Measurements from ENCODE around the gene PSMD14. TPM values are rescaled to one million over a fixed set of nuclear protein-coding genes. Genes with fewer than 3 reads are reported as not detected.
"Not testable (repeated sequence)": the region's sequence is repeated elsewhere in the genome, so short reads cannot be mapped to it uniquely, and the experiment has no call there.

The PSMD14 gene
- total RNA-seq, 1 experiment from 2014 or later, result 49.5 TPM

DNA sequence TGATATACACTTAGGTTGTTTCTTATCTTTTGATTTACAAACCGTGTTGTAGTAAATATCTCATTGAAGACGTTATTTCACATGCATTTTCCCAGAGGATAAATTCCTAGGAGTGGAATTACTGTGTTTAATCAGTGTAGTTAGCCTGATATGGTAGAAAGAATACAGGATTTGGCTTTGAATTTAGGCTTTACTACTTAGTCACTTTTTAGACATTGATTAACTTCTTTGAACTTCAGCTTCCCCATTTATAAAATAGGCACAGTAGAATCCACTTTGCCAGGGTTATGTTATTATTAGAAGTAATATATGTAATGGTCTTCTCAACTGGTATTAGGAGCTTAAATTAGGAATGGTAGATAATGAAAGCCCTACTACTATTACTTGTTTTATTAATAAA is 27.4 kb downstream of the PSMD14 start:
- DNase-seq (ENCODE audit: low spot score), result no peak

DNA sequence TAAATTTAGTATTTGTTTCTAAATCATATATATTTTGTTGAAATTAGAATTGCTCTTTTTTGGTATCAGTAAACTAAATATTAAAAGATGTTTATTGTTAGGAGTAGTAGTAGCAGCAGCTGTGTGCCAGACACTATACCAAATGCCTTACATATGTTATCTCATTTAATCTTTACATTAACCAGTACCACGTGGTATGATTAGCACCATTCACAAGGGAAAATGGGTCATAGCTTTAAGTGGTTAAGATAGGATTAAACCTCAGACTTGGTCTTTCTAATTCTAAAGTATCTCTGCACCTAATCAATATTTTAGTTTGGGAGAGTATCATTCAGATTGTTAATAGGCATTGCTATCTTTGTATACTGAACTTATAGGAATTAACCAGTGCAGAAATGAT is 29.0 kb downstream of the PSMD14 start:
- no peak for DNase-seq (ENCODE audit: low spot score)

DNA sequence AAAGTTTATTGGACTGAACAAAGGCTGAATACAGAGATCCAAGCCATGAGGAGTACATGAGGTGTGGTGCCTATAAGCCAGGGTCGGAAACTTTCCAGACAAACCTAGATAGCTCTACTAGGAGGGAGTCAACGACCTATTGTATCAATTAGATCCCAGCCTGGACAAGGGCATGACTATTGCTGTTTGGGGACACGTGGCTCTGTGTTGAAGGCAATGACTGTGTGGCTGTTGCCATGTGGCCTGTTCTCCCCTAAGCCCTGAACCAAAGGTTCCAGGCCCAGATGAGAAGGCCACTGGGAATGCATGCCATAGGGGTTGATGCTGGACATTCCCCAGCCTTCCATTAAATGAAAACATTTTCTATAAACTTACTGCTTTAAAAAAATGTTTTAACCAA is 31.3 kb downstream of the PSMD14 start:
- not testable (repeated sequence) for DNase-seq (ENCODE audit: low spot score)

DNA sequence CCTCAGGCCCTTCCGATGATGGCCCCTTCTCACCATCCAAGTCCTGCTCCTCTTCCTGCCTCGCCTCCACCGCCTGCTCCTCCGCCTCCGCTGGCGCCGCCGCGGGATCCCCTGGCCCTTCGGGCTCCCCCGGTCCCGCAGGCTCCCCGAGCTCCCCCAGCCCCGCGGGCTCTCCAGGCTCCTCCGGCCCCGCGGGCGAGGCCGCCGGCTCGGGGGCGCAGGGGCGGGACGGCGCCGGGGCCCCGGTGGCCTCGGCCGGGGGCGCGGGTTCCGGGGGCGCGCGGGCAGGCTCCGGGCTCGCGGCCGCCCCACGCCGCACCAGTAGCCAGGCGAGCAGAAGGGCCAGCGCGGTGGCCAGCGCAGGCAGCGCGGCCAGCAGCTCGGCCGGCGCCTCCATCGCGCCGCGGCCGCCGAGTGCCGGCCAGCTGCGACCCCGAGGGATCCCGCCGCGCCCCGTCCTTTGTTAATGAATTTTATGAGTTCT is 32.7 kb downstream of the PSMD14 start:
- not testable (repeated sequence) for DNase-seq (ENCODE audit: low spot score)

DNA sequence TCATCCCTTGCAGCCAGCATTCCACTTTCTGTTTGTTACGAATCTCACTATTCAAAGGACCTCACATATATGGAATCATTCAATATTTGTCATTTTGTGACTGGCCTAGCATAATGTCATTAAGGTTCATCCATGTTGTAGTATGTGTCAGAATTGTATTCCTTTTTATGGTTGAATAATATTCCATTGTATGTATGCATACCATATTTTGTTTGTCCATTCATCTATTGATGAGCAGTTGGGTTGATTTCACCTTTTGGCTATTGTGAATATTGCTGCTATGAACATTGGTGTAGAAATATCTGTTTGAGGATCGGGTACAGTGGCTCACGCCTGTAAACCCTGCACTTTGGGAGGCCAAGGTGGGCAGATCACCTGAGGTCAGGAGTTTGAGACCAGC is 35.0 kb downstream of the PSMD14 start:
- no peak for DNase-seq (ENCODE audit: low spot score)

DNA sequence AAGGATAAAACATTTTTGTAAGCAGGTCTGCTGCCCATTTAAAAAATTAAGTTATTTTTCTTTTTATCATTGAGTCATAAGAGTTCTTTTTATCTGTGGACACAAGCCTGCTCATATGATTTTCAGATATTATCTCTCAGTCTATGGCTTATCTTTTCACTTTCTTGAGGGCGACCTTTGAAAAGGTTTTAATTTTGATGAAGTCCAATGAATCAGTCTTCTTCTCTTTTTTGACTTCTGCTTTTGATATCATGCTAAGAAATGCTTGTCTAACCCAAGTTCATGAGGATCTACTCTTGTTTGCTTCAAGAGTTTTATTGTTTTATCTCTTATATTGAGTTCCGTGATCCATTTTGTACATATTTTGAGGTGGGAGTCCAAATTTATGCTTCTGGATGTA is 36.5 kb downstream of the PSMD14 start:
- no peak for DNase-seq (ENCODE audit: low spot score)

DNA sequence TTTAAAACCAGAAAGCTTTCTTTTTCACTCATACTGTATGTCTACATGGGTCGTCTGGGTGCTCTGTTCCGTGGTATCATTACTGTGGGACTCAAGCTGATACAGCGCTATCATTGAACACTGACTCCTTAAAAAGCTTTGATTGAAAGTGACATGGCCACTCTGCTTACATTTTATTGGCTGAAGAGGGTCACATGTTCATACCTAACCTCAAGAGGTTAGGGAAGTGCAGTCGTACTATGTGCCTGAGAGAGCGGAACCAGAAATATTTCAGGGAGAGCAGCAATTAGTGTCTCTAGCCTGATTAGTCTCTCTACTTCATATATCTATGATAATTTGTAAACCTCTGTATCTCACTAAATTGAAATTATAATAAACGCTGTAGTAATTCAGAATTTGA is 43.5 kb downstream of the PSMD14 start:
- no peak for DNase-seq (ENCODE audit: low spot score)

DNA sequence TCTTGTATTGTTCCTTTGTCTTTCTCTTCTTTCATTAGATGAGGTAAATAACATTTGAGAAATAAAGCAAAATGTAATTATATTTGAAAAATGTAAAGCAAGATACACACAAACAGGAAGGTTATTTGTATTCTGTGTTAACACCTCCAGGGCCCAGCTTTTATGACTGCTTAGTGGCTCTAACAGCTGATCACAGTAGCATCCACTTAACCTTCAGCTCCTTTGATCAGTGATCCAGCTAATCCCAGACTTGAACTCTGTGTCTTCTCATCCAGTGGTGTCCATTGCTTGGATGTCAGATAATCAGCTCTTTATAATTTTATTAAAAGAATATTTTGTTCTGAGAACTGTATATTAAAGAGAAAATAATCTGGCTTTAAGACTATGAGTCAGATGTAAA is 44.5 kb downstream of the PSMD14 start:
- DNase-seq (ENCODE audit: low spot score), result no peak

DNA sequence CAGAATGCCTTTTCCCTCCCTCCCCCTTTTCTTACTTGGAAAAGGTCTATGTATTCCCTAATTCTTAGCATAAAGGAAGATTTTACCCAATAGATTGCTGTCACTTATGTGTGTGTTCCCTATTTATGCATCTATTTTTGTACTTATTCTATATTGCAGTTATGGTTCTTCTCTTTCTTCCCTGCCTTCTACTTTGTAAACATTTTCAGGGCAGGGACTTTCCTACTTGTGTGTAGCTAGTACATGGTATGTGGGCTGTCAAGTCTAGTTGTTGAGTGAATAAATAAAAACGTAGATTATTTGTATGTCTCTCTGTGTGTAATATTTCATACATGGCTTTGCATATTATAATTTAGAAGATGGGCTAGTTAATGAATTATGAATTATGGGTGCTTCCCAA is 45.3 kb downstream of the PSMD14 start:
- no peak for DNase-seq (ENCODE audit: low spot score)

DNA sequence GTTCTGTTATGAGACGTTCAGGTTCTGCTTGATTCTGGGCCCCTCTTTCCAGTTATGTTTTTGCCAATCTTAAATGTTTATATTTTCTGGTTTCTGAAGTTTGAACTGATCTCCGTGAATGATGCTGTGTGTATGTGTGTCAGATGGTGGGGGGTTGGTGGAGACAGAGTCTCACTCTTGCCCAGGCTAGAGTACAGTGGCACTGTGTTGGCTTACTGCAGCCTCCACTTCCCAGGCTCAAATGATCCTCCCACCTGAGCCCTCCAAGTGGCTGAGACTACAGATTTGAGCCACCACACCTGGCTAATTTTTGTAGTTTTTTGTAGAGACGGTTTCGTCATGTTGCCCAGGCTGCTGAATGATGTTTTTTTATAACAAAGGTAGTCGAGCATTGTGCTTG is 45.9 kb downstream of the PSMD14 start:
- DNase-seq (ENCODE audit: low spot score), result no peak

DNA sequence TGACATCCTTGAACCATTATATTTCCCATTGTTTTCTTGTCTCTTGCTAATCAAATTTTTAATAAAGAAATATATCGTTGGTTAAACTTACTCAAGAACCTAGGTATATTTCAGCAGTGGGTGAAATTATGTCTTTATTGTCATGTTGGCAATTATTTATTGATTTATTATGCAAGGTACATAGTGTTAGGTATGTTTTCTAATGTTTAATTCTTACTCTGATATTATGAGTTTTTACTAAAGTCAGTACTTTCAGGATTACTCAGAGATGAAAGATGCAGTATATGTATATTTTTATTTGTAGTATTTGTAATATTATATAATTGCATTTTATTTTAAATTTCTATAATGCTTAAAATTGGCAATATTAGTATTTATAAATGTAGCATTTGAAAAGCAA is 46.9 kb downstream of the PSMD14 start:
- no peak for DNase-seq (ENCODE audit: low spot score)

DNA sequence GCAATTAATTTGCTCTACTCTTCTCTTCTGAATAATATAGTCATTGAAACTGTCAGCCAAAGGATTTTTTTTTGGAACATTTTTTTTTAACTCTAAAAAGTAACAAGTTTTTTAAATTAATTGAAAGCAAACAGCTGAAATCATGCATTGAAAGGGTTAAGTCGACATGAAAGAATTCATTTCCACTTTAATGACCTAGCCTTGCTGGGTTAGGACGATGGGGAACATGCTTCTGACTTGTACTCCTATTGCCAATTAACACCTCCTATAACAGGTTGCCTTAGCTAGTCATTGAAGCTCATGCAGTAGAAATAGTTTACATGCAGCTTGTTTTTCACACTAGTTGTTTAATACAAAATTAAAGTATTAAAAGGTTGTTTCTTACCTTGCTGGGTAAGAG is 47.8 kb downstream of the PSMD14 start:
- no peak for DNase-seq (ENCODE audit: low spot score)

DNA sequence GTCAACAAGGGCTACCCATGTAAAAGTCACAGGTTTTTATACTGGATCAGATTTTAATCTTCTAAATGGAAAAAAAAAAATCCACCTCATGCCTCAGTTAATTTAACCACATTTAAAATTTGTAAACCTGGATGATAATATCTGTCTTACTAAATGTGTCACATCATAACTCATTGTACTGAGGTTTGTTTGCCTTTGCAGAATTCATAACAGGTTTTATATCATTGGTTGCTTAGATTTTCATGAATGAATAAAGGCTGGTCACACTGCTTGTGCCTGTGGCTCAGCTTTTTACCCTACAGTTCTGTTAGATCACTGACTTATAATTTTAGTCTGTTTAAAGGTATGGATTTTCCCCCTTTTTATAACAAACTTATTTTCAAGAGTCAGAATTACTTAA is 48.9 kb downstream of the PSMD14 start:
- no peak for DNase-seq (ENCODE audit: low spot score)

DNA sequence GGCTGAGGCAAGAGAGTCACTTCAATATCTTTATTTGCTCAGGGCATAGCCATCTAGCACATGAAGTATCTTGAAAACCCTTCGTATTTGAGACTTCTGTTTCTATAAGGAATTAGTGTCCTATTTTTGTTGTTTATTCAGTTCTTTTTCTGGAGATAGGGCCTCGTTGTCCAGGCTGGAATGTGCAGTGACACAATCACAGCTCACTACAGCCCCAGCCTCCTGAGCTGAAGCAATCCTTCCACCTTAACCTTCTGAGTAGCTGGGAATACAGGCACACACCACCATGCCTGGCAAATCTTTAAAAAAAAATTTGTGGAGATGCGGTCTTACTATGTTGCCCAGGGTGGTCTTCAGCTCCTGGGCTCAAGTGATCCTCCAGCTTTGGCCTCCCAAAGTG is 50.6 kb downstream of the PSMD14 start:
- DNase-seq (ENCODE audit: low spot score), result no peak

DNA sequence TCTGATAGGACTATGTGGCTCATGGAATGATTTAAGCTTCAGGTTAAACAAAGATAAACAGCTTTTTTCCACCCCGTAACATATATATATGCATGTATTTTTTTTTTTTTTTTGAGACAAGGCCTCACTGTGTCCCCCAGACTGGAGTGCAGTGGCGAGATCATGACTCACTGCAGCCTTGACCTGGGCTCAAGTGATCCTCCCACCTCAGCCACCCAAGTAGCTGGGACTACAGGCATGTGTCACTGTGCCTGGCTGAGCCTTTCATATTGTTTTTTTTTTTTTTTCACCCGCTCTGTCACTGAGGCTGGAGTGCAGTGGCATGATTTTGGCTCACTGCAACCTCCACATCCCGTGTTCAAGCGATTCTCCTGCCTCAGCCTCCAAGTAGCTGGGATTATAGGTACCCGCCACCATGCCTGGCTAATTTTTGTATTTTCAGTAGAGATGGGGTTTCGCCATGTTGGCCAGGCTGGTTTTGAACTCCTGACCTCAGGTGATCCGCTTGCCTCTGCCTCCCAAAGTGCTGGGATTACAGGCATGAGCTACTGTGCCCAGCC is 52.0 kb downstream of the PSMD14 start:
- DNase-seq (ENCODE audit: low spot score), result not testable (repeated sequence)

DNA sequence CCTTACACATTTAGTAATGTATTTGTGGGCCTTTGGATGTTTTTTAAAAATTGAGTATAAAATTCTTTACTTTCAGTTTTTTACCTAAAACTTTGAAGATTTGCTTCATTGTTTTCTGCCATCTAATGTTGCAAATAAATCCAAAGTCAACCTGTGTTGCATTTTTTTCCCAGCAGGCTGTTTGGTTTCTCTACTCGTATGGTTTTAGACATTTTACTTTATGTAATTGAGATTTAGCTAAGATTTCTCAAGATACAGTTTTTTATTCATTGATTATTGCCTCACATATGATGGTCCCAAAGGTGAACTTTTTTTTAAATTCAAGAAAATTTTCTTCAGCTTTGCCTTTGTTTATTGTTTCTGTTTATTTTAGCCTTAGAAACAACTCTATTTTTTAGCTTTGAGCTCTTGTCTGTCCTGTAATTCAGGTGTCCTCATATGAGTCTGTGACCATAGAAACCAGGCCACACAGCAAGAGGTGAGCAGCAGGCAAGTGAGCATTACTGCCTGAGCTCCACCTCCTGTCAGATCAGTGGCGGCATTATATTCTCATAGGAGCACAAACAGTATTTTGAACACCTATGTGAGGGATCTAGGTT is 54.4 kb downstream of the PSMD14 start:
- DNase-seq (ENCODE audit: low spot score), result no peak

DNA sequence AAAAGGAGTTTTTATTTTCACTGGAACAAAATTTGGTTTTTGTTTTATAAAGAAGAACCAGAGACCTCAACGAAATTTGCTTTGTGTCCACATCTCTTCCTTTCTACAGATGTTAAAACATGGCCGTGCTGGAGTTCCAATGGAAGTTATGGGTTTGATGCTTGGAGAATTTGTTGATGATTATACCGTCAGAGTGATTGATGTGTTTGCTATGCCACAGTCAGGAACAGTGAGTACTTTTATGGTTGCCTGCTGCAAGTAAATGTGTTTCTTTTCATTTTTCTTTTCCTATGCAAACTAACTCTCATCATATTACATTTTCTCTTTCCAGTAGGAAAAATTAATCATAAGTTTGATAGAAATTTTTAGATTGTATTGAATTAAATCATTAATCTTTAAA is 59.5 kb downstream of the PSMD14 start:
- DNase-seq (ENCODE audit: low spot score), result no peak

DNA sequence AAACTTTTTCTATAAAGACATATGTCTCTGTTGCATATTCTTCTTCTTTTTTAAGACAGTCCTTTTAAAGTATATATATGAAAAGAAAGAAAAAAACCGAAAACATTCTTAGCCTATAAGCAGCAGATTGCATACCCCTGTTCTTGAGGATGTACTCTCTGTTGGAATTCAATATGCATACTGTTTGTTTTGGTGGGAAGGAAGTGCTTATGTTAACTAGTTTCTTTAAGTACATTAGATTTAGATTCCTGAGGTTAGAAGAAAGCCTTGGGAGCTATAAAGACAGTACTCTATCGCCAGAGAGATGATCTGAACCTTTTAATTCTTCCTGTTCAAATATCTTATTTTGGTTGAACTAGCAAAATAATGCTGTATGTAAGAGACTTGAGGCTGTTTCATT is 61.1 kb downstream of the PSMD14 start:
- no peak for DNase-seq (ENCODE audit: low spot score)

DNA sequence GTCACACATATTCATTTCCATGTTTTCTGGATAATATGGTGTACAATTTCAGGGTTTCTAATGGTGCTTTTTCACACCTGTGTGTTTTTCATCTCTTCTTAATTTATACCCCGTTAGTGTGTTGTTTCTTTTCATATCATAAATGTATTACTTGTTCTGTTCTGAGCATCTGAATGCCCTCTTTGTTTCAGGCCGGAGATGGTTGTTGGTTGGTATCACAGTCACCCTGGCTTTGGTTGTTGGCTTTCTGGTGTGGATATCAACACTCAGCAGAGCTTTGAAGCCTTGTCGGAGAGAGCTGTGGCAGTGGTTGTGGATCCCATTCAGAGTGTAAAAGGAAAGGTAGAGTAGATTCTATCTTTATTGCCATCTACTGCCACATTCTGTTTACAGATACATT is 62.8 kb downstream of the PSMD14 start:
- DNase-seq (ENCODE audit: low spot score), result peak; percentile 44

DNA sequence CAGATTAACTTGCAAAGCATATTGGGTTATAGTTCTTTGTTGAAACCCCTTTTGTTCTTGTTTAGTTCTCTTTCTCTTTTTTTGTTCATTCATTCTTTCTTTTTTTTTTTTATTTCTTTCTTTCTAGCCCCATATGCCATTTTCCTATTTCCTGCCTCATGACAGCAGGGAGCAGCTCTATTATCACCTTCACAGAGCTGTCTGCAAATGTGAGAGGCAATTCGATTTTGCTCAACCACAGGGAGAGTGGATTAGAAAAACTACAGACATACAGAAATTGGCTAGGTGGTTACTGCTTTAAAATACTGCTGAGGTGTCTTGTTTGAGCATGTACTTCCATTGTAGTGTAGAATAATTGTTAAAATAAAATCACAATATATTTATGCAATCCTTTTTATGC is 63.6 kb downstream of the PSMD14 start:
- no peak for DNase-seq (ENCODE audit: low spot score)

DNA sequence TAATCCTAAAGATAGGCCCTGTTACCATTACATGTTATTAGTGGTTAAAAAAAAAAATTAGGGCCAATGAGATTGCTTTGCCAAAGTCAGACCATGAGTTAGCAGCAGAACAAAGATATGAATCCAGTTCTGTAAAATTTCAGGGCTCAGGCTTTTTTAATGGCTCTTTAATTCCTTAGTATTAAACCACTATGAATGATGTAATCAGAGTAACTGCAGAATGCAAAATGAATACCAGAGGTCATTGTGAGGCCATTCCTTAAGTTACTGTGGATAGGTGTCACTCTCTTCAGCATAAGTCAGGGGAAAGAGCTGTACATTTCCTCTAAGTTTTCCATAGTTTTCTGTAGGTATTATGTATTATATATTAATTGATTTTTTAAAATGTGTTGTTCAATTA is 65.7 kb downstream of the PSMD14 start:
- peak; percentile 23 for DNase-seq (ENCODE audit: low spot score)

DNA sequence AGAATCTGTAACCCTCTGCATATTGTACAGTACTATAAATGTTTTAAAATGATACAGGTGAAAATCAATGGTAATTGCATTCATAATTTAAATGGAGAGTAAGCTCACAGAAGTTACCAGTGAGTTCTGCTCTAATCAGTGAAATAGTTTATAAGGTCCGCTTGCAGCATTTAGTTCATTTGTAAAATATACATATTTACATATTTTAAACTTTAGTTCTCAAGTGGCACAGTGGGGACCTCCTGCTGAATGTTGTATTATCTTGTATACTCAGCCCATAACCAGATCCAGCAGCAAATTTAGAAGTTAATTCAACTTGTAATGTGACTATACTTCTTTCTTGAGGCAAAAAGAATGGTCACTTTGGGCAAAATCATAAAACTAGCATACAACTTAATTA is 66.2 kb downstream of the PSMD14 start:
- DNase-seq (ENCODE audit: low spot score), result no peak

DNA sequence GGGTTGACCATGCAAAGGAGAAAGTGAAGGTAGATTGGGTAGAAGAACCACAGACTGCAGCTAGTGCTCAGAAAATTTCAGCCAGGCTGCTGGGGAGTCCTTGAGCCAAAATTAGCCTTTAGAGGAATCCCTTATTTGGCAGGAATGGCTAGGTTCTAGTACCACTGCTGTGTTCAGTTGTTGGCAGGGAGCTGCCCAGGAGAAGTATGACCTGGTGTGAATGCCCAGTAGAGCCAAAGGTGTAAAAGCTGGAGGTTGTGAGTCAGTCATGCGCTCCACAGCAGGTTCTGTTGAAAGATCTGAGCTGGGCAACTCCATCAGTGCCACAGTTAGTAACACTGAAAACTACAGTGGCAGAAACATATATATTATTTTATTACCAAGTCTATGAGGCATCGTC is 71.5 kb downstream of the PSMD14 start:
- DNase-seq (ENCODE audit: low spot score), result no peak

DNA sequence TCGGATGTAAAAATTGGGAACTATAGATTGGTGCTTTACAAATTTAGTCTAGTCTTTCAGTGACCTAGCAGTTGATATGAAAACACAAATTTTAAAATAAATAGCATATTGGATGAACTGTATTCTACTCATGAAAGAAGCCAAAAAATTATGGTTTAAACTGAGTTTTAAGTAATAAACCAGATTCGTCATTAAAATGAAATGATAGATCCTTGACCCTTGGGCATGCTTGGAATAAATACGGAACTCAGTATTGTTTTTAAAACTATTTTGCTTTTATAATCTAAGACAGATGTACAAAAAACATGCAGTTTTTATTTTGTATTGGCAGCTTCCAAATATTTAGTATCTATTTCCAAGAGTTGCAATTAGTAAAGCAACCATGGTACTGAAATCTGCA is 73.3 kb downstream of the PSMD14 start:
- DNase-seq (ENCODE audit: low spot score), result no peak

All from HT-29 (cell line).